Measurements from ENCODE around the gene CCDC142. TPM values are rescaled to one million over a fixed set of nuclear protein-coding genes. Genes with fewer than 3 reads are reported as not detected.
"Not testable (repeated sequence)": the region's sequence is repeated elsewhere in the genome, so short reads cannot be mapped to it uniquely, and the experiment has no call there.

CCDC142 gene
- total RNA-seq, 1 experiment from 2014 or later = 14.0 TPM

DNA sequence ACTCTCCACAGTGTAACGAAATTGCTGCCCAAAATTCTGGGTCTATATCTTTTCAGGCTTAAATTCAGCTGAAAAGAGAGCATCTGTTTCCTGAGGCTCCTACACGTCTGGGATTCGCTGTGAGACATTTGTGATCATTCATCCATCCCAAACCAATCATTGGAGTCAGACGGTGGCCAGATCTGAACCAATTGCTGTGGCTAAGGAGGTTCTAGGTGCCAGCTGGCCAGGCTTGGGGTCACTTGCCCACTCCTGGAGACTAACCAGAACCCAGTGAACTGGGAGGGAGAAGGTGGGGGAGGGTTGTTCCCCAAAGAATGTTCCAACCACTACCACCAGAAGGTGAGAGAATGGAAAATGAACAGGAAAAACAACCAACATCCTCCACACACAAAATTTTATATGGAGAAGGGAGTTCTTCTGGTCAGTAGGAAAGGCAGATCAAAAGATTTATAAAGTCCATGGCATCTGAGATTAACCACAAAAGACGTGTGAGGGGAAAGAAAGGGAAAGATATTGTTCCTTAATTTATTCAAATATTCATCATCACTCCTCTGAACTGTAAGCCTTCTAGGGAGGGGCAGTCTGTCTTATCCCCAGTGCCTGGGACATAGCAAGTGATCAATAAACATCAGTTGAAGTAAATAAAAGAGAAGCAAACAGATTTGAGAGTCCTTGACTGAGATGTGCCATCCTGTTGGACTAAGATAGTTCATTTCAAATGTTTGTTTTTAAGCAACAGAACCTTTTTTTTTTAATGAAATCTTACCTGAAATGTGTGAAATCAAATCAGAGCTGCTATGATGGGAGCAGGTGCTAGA lies 38.1 kb downstream of the CCDC142 start (continued):
- TF ChIP-seq ATF1 (CRISPR knock-in tag; IDR thresholded peaks at IDR 0.05) = no peak
- TF ChIP-seq CREB1 (CRISPR knock-in tag; IDR thresholded peaks at IDR 0.05) = no peak
- no peak for TF ChIP-seq FOXP1 (CRISPR knock-in tag; IDR thresholded peaks at IDR 0.05; ENCODE audit: borderline replicate concordance)
- TF ChIP-seq, protein P1, sequence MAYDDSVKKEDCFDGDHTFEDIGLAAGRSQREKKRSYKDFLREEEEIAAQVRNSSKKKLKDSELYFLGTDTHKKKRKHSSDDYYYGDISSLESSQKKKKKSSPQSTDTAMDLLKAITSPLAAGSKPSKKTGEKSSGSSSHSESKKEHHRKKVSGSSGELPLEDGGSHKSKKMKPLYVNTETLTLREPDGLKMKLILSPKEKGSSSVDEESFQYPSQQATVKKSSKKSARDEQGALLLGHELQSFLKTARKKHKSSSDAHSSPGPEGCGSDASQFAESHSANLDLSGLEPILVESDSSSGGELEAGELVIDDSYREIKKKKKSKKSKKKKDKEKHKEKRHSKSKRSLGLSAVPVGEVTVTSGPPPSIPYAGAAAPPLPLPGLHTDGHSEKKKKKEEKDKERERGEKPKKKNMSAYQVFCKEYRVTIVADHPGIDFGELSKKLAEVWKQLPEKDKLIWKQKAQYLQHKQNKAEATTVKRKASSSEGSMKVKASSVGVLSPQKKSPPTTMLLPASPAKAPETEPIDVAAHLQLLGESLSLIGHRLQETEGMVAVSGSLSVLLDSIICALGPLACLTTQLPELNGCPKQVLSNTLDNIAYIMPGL (CRISPR knock-in tag; IDR thresholded peaks at IDR 0.05) = no peak

DNA sequence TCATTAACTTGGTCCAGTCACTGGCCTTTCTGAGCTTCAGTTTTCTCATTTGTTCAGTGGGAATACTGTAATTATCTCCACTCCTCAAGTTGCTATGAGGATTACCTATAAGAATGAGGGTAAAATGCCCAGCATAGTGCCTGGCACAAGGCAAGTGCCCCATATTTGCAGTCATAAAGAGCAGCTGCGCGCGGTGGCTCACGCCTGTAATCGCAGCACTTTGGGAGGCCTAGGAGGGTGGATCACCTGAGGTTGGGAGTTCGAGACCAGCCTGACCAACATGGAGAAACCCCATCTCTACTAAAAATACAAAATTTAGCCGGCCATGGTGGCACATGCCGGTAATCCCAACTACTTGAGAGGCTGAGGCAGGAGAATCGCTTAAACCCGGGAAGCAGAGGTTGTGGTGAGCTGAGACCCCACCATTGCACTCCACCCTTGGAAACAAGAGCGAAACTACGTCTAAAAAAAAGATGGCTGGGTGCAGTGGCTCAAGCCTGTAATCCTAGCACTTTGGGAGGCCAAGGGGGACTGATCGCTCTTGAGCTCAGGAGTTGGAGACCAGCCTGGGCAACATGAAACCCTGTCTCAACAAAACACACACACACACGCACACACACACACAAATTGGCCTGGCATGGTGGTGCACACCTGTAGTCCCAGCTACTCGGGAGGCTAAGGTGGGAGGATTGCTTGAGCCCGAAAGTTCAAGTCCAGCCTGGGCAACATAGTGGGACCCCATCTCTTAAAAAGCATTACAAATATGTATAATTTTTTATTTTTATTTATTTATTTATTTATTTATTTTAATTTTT lies 40.1 kb downstream of the CCDC142 start:
- Mint-ChIP-seq H3K4me3 (peak overlapping the region; percentile 99), H3K4me1 (peaks cover 33% of the 10 kb centered on the region), H3K27me3 (ENCODE audit: low read depth) (peaks cover 15% of the 10 kb centered on the region), H3K27ac (peak overlapping the region; percentile 98)
- H3K36me3 Mint-ChIP-seq; H3K9me3 Mint-ChIP-seq; DNase-seq (ENCODE audit: low spot score); ATAC-seq: not testable (repeated sequence)
- POLR2A ChIA-PET = interaction anchor here (0.7 to 1.4 kb wide), 4 partner anchors 14 to 52 kb away, joined by 3 to 7 read pairs (median 4); partner anchors contain the start of gene WBP1
- CTCF ChIA-PET = interaction anchor here (0.6 to 2.0 kb wide), 4 partner anchors 10 to 40 kb away, joined by 3 to 5 read pairs (median 4); partner anchors contain the start of genes CCDC142, INO80B, TTC31 and WBP1
- peak; percentile 16; the same call in 1 of the 2 replicates for TF ChIP-seq HMGA2 (CRISPR knock-in tag; IDR thresholded peaks at IDR 0.05)
- peak; percentile 80; the same call in 1 of the 2 replicates for TF ChIP-seq ZNF121 (CRISPR knock-in tag; IDR thresholded peaks at IDR 0.05)

DNA sequence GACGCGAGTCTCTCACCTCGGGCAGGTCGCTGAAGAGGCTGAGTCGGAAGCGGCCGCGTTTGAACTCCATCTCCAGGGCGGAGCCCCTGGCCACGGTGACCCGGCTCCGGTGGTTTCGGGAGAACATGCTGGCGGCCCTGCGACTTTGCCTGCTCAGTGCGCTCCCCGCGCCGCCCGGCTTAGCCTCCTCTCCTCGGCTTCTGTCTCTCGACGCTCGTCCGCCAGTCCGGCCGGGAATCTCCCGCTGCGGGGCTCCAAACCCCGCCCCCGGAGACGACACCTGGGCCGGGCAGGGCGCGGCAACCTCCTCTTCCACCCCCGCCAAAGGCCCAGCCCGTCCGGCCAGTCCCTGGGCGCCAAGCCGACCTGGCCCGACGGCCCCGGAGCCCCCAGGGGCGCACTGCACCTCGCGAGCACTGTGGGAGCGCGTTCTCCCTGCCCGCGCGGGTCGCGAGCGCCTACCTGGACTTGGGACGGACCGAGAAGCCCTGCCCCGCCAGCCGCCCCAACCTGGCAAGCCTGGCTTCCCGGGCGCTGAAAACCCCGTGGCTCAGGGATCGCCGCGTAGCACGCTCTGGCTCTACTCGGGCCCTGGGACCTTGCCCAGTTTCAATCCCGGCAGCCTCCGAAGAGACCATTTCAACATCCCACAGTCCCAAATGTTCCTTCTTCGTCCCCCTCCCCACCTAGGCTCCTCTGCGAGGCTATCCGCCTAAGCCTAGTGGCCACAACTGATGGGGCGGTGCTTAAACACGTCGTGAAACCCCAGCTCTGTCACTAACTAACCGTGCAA lies 40.9 kb downstream of the CCDC142 start, which contains the start of gene RTKN:
RTKN (minus strand) TSS at position 248 of the 793 bp plus-strand sequence; CDS start at position 127, 121 bp downstream.
- Mint-ChIP-seq H3K4me3 (peak within 1 kb of the TSS; percentile 99), H3K36me3 (no peaks in the 10 kb centered on the region), H3K27me3 (ENCODE audit: low read depth) (peaks cover 12% of the 10 kb centered on the region), H3K4me1 (peaks cover 40% of the 10 kb centered on the region), H3K27ac (peak within 1 kb of the TSS; percentile 100), H3K9me3 (no peaks in the 10 kb centered on the region)
- ChIA-PET CTCF (interaction anchor here (0.6 to 2.0 kb wide), 5 partner anchors 10 to 192 kb away, joined by 3 to 5 read pairs (median 4); partner anchors contain the start of genes CCDC142, INO80B, TTC31 and WBP1), POLR2A (interaction anchor here (0.7 to 2.5 kb wide), 5 partner anchors 15 to 51 kb away, joined by 3 to 29 read pairs (median 4); partner anchors contain the start of gene WBP1)
- DNase-seq (ENCODE audit: low spot score) (peak; percentile 88), ATAC-seq (peak; percentile 50)
- peak; percentile 77 for TF ChIP-seq SP1 (CRISPR knock-in tag; conservative IDR thresholded peaks at IDR 0.05)
- TF ChIP-seq JAZF1 (CRISPR knock-in tag; IDR thresholded peaks at IDR 0.05) = no peak
- TF ChIP-seq, protein P2, sequence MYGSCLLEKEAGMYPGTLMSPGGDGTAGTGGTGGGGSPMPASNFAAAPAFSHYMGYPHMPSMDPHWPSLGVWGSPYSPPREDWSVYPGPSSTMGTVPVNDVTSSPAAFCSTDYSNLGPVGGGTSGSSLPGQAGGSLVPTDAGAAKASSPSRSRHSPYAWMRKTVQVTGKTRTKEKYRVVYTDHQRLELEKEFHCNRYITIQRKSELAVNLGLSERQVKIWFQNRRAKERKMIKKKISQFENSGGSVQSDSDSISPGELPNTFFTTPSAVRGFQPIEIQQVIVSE (CRISPR knock-in tag; IDR thresholded peaks at IDR 0.05; ENCODE audit: borderline replicate concordance) = no peak
- TF ChIP-seq, protein P3, sequence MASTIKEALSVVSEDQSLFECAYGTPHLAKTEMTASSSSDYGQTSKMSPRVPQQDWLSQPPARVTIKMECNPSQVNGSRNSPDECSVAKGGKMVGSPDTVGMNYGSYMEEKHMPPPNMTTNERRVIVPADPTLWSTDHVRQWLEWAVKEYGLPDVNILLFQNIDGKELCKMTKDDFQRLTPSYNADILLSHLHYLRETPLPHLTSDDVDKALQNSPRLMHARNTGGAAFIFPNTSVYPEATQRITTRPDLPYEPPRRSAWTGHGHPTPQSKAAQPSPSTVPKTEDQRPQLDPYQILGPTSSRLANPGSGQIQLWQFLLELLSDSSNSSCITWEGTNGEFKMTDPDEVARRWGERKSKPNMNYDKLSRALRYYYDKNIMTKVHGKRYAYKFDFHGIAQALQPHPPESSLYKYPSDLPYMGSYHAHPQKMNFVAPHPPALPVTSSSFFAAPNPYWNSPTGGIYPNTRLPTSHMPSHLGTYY (CRISPR knock-in tag; IDR thresholded peaks at IDR 0.05) = no peak
- TF ChIP-seq MYBL2 (CRISPR knock-in tag; IDR thresholded peaks at IDR 0.05) = no peak
- TF ChIP-seq CBFB (CRISPR knock-in tag; IDR thresholded peaks at IDR 0.05; ENCODE audit: low read depth) = peak; percentile 65; the same call in 1 of the 2 replicates
- TF ChIP-seq NFE2L1 (CRISPR knock-in tag; IDR thresholded peaks at IDR 0.05) = peak; percentile 47; the same call in 1 of the 2 replicates
- peak; percentile 45; the same call in 1 of the 2 replicates for TF ChIP-seq CREB1 (CRISPR knock-in tag; IDR thresholded peaks at IDR 0.05)
- TF ChIP-seq ZNF423 (CRISPR knock-in tag; IDR thresholded peaks at IDR 0.05) = 0 out of 2 replicates have a peak, but pooled peaks have one; percentile 17
- TF ChIP-seq IRF2 (CRISPR knock-in tag; IDR thresholded peaks at IDR 0.05; ENCODE audit: borderline replicate concordance, low read depth) = no peak
- TF ChIP-seq, protein P4, sequence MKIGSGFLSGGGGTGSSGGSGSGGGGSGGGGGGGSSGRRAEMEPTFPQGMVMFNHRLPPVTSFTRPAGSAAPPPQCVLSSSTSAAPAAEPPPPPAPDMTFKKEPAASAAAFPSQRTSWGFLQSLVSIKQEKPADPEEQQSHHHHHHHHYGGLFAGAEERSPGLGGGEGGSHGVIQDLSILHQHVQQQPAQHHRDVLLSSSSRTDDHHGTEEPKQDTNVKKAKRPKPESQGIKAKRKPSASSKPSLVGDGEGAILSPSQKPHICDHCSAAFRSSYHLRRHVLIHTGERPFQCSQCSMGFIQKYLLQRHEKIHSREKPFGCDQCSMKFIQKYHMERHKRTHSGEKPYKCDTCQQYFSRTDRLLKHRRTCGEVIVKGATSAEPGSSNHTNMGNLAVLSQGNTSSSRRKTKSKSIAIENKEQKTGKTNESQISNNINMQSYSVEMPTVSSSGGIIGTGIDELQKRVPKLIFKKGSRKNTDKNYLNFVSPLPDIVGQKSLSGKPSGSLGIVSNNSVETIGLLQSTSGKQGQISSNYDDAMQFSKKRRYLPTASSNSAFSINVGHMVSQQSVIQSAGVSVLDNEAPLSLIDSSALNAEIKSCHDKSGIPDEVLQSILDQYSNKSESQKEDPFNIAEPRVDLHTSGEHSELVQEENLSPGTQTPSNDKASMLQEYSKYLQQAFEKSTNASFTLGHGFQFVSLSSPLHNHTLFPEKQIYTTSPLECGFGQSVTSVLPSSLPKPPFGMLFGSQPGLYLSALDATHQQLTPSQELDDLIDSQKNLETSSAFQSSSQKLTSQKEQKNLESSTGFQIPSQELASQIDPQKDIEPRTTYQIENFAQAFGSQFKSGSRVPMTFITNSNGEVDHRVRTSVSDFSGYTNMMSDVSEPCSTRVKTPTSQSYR (CRISPR knock-in tag; IDR thresholded peaks at IDR 0.05) = no peak
- 0 out of 2 replicates have a peak, but pooled peaks have one; percentile 68 for TF ChIP-seq ZNF138 (CRISPR knock-in tag; conservative IDR thresholded peaks at IDR 0.05)
- TF ChIP-seq, protein P1 (CRISPR knock-in tag; IDR thresholded peaks at IDR 0.05) = peak; percentile 95
- TF ChIP-seq, protein P5, sequence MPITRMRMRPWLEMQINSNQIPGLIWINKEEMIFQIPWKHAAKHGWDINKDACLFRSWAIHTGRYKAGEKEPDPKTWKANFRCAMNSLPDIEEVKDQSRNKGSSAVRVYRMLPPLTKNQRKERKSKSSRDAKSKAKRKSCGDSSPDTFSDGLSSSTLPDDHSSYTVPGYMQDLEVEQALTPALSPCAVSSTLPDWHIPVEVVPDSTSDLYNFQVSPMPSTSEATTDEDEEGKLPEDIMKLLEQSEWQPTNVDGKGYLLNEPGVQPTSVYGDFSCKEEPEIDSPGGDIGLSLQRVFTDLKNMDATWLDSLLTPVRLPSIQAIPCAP (CRISPR knock-in tag; IDR thresholded peaks at IDR 0.05) = 0 out of 2 replicates have a peak, but pooled peaks have one; percentile 47
